Sigmoid colon (tissue), 4 donors: ENCODE data around the gene SNX5.

Source experiments
- POLR2A ChIP-seq, 2 donors: fragments of 450-650 bp; IDR thresholded peaks; one replicate each; pipeline ENCODE4 v1.6.1; 2016; ENCODE audit warnings: antibody characterized with exemption in 2 of 2, mild to moderate bottlenecking in 2 of 2, moderate library complexity in 2 of 2
- POLR2AphosphoS5 ChIP-seq, 4 donors: sonication (generic); formaldehyde crosslinking; IDR thresholded peaks; one replicate each; pipeline ENCODE4 v1.6.1; 2017; ENCODE audit warnings: antibody characterized with exemption in 4 of 4
- TF ChIP-seq, protein P1 (sequence below), 4 experiments: fragments of 450-650 bp in 3 of 4; fragments of 200-600 bp in 1 of 4; IDR thresholded peaks; one replicate each; pipeline ENCODE4 v1.5.1; 2016 to 2019; ENCODE audit warnings: antibody characterized with exemption in 4 of 4, mild to moderate bottlenecking in 3 of 4, moderate library complexity in 2 of 4

DNA sequence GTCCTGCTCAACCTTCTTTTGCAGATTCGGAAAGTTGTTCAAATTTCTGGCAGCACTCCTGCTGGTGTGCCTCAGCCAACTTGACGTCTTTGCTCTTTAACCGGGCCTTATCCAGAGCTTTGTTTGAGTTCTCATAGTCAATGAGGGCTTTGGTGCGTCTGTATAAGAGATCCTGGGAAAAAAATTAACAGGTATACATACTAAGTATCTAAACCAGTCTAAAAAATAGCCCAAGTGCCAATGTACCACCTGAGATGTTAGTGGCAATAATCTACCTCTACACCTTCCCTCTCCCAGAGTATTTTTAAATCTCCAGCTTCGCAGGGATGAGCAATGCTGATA is 21.1 kb downstream of the SNX5 start:
- no peak for TF ChIP-seq POLR2A (IDR thresholded peaks at IDR 0.05)
- TF ChIP-seq, protein P1, sequence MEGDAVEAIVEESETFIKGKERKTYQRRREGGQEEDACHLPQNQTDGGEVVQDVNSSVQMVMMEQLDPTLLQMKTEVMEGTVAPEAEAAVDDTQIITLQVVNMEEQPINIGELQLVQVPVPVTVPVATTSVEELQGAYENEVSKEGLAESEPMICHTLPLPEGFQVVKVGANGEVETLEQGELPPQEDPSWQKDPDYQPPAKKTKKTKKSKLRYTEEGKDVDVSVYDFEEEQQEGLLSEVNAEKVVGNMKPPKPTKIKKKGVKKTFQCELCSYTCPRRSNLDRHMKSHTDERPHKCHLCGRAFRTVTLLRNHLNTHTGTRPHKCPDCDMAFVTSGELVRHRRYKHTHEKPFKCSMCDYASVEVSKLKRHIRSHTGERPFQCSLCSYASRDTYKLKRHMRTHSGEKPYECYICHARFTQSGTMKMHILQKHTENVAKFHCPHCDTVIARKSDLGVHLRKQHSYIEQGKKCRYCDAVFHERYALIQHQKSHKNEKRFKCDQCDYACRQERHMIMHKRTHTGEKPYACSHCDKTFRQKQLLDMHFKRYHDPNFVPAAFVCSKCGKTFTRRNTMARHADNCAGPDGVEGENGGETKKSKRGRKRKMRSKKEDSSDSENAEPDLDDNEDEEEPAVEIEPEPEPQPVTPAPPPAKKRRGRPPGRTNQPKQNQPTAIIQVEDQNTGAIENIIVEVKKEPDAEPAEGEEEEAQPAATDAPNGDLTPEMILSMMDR (IDR thresholded peaks at IDR 0.05) = no peak
- TF ChIP-seq POLR2AphosphoS5 (IDR thresholded peaks at IDR 0.05) = no peak
